Measurements from ENCODE around the gene RPGR. TPM values are rescaled to one million over a fixed set of nuclear protein-coding genes. Genes with fewer than 3 reads are reported as not detected.

RPGR gene
- polyA plus RNA-seq, 1 donor from 2014 or later = 6.5 TPM

- no peaks in the 10 kb centered on the region for H3K79me2 ChIP-seq (replicated peaks; ENCODE audit: insufficient read depth, low read length)
- H3K27ac ChIP-seq (ENCODE audit: low read length) = no peak overlapping the region
- H4K20me1 ChIP-seq (ENCODE audit: insufficient read depth) = no peaks in the 10 kb centered on the region
- no peak for TF ChIP-seq POLR2AphosphoS5 (IDR thresholded peaks at IDR 0.05)
- no peak for TF ChIP-seq RAD21 (conservative IDR thresholded peaks at IDR 0.05)
- TF ChIP-seq CTCF (IDR thresholded peaks at IDR 0.05; ENCODE audit: poor library complexity, severe bottlenecking) = no peak
- no peak for TF ChIP-seq EZH2 (IDR thresholded peaks at IDR 0.05; ENCODE audit: borderline replicate concordance, insufficient read depth, low read length, poor library complexity, severe bottlenecking)
- no peak for TF ChIP-seq MXI1 (conservative IDR thresholded peaks at IDR 0.05; ENCODE audit: poor library complexity, severe bottlenecking)
- no peak for TF ChIP-seq REST (IDR thresholded peaks at IDR 0.05; ENCODE audit: borderline replicate concordance)
- TF ChIP-seq SMC3 (conservative IDR thresholded peaks at IDR 0.05; ENCODE audit: poor library complexity) = no peak
- no peak for TF ChIP-seq EP300 (conservative IDR thresholded peaks at IDR 0.05; ENCODE audit: poor library complexity, severe bottlenecking)
- no peak for TF ChIP-seq TAF1 (IDR thresholded peaks at IDR 0.05; ENCODE audit: low read depth)
- H3F3A ChIP-seq (ENCODE audit: insufficient read depth, low read length, poor library complexity, severe bottlenecking) = no peaks in the 10 kb centered on the region
- H3K9me3 ChIP-seq (ENCODE audit: low read length) = no peaks in the 10 kb centered on the region
- no peaks in the 10 kb centered on the region for H3K9me2 ChIP-seq (ENCODE audit: insufficient read depth, low read length)
- H3K9ac ChIP-seq (ENCODE audit: low read length) = no peak overlapping the region
- H2AFZ ChIP-seq (ENCODE audit: low read depth, low read length) = no peak overlapping the region
- no peaks in the 10 kb centered on the region for H3K27me3 ChIP-seq (ENCODE audit: insufficient read depth, low read depth, low read length)
- H3K4me3 ChIP-seq (ENCODE audit: low read length) = no peak overlapping the region
- H3K4me2 ChIP-seq (ENCODE audit: low read length) = no peak overlapping the region
- no peaks in the 10 kb centered on the region for H3K36me3 ChIP-seq (ENCODE audit: insufficient read depth, low read length)
Measured at GRCh38 chrX:38277802-38278201, 49.5 kb downstream of the RPGR start.

- H3F3A ChIP-seq (ENCODE audit: insufficient read depth, low read length, poor library complexity, severe bottlenecking) = no peaks in the 10 kb centered on the region
- no peaks in the 10 kb centered on the region for H3K9me2 ChIP-seq (ENCODE audit: insufficient read depth, low read length)
- no peaks in the 10 kb centered on the region for H3K27me3 ChIP-seq (ENCODE audit: insufficient read depth, low read depth, low read length)
- H3K79me2 ChIP-seq (replicated peaks; ENCODE audit: insufficient read depth, low read length) = no peaks in the 10 kb centered on the region
- H3K9ac ChIP-seq (ENCODE audit: low read length) = no peak overlapping the region
- H3K36me3 ChIP-seq (ENCODE audit: insufficient read depth, low read length) = no peaks in the 10 kb centered on the region
- H4K20me1 ChIP-seq (ENCODE audit: insufficient read depth) = no peaks in the 10 kb centered on the region
- H2AFZ ChIP-seq (ENCODE audit: low read depth, low read length) = no peak overlapping the region
- TF ChIP-seq EZH2 (IDR thresholded peaks at IDR 0.05; ENCODE audit: borderline replicate concordance, insufficient read depth, low read length, poor library complexity, severe bottlenecking) (no peak), RAD21 (conservative IDR thresholded peaks at IDR 0.05) (no peak), REST (IDR thresholded peaks at IDR 0.05; ENCODE audit: borderline replicate concordance) (no peak), POLR2AphosphoS5 (IDR thresholded peaks at IDR 0.05) (no peak), SMC3 (conservative IDR thresholded peaks at IDR 0.05; ENCODE audit: poor library complexity) (no peak), CTCF (IDR thresholded peaks at IDR 0.05; ENCODE audit: poor library complexity, severe bottlenecking) (no peak), EP300 (conservative IDR thresholded peaks at IDR 0.05; ENCODE audit: poor library complexity, severe bottlenecking) (no peak)
- H3K9me3 ChIP-seq (ENCODE audit: low read length) = no peaks in the 10 kb centered on the region
- H3K4me3 ChIP-seq (ENCODE audit: low read length) = no peak overlapping the region
- no peak overlapping the region for H3K4me2 ChIP-seq (ENCODE audit: low read length)
- H3K27ac ChIP-seq (ENCODE audit: low read length) = no peak overlapping the region
Measured at GRCh38 chrX:38277136-38277535, 50.2 kb downstream of the RPGR start.

Measured in neural cell (in vitro differentiated cells).